Gastrocnemius medialis (tissue), 4 donors: ENCODE measurements around the gene FAM171A1. TPM values are rescaled to one million over a fixed set of nuclear protein-coding genes. Genes with fewer than 3 reads are reported as not detected.

ENCODE experiments used
- ATAC-seq, 2 donors: fragments of 150-250 bp; one replicate each; pipeline ENCODE4 v1.9.1; 2016
- DNase-seq, 2 donors: peaks; one replicate each; pipeline ENCODE4 v3.0.0-alpha.2; 2019
- H3K27ac ChIP-seq, 4 donors: fragments of 200-600 bp; sonication (generic); 1 replicate in 1 of 4; 2 replicates in 3 of 4; pipeline ENCODE4 v1.5.1; 2016 to 2018; ENCODE audit warnings: mild to moderate bottlenecking in 2 of 4, moderate library complexity in 1 of 4
- H3K27me3 ChIP-seq, 3 donors: fragments of 200-600 bp; sonication (generic) in 2 of 3; 1 replicate in 1 of 3; 2 replicates in 2 of 3; pipeline versions ENCODE4 v1.5.1 to v1.6.0; 2016 to 2019; ENCODE audit warnings: mild to moderate bottlenecking in 1 of 3, moderate library complexity in 1 of 3
- H3K36me3 ChIP-seq, 2 donors: fragments of 200-600 bp; sonication (generic) in 1 of 2; one replicate each; pipeline ENCODE4 v1.5.1; 2017 to 2018
- H3K4me1 ChIP-seq, 2 donors: fragments of 200-600 bp; sonication (generic) in 1 of 2; one replicate each; pipeline ENCODE4 v1.5.1; 2016 to 2017; ENCODE audit warnings: mild to moderate bottlenecking in 2 of 2
- H3K4me3 ChIP-seq, 4 donors: fragments of 200-600 bp; sonication (generic) in 3 of 4; 1 replicate in 1 of 4; 2 replicates in 3 of 4; pipeline ENCODE4 v1.5.1; 2016 to 2019; ENCODE audit warnings: mild to moderate bottlenecking in 2 of 4
- H3K9me3 ChIP-seq, 3 donors: fragments of 200-600 bp; sonication (generic) in 2 of 3; 1 replicate in 1 of 3; 2 replicates in 2 of 3; pipeline ENCODE4 v1.5.1; 2016 to 2019
- POLR2A ChIP-seq, 2 donors: fragments of 450-650 bp; IDR thresholded peaks; one replicate each; pipeline ENCODE4 v1.6.1; 2017; ENCODE audit warnings: antibody characterized with exemption in 2 of 2, mild to moderate bottlenecking in 2 of 2, moderate library complexity in 2 of 2
- in situ Hi-C, 4 donors: fragments of 200-750 bp; cut with MboI; loops; one replicate each; pipeline versions ENCODE4 v1.15.0 to v1.8.0; 2017; ENCODE audit warnings: low sequenced_read_pairs in 4 of 4
- intact Hi-C: fragments of 100-400 bp; cut with DNase I; formaldehyde crosslinking; loops from one replicate; pipeline ENCODE4 v1.15.1; 2023; ENCODE audit warnings: low total_unique reads
- total RNA-seq, 4 donors: library from RNA; depleted of rRNA; stranded (reverse); fragments of >200 nt; gene quantifications; one replicate each; pipeline versions ENCODE4 v1.1.0 to v1.2.3, GENCODE V29; 2016
- TF ChIP-seq, protein P1 (sequence below), 5 experiments: fragments of 450-650 bp in 3 of 5; fragments of 200-600 bp in 2 of 5; sonication (generic) in 2 of 5; IDR thresholded peaks in 4 of 5; conservative IDR thresholded peaks in 1 of 5; 1 replicate in 4 of 5; 2 replicates in 1 of 5; pipeline ENCODE4 v1.5.1; 2016 to 2019; ENCODE audit warnings: antibody characterized with exemption in 5 of 5, mild to moderate bottlenecking in 3 of 5, moderate library complexity in 3 of 5

FAM171A1 gene
- total RNA-seq, 4 donors from 2014 or later: 2.1 to 5.6 (median 4.3) TPM

DNA sequence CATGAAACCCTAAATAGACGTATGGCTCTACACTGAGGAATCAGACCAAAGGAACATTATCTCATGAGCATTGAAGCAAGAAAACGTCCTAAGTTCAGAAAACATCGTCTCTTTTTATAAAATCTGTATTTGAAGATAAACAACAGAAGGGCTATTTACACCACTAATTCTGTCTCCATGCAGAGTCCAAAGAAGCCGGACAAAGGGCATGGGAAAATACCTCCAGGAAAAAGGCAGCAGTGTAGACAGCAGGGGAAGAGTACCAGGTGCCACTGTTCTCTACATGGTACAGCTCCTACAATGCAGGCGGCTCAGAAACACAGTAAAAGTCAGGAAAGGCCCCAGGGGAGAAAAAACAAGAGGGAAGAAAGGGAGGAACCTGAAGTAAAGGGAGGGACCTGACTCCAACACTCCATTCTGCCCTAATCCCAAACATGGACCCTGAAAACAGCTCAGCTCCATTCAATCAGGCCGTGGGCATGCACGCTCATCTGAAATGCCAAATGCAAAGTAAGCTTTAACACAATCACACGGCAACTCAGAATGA is 17.5 kb downstream of the FAM171A1 start:
- DNase-seq (no peak), ATAC-seq (no peak)
- no peaks in the 10 kb centered on the region for H3K27me3 ChIP-seq
- intact Hi-C loops: no loop called here
- peaks cover 0 to 6% of the 10 kb centered on the region in 2 donors for H3K4me1 ChIP-seq
- no peak overlapping the region for H3K4me3 ChIP-seq
- H3K27ac ChIP-seq: no peak overlapping the region
- no peaks in the 10 kb centered on the region for H3K36me3 ChIP-seq
- no peak for TF ChIP-seq POLR2A (IDR thresholded peaks at IDR 0.05)
- TF ChIP-seq, protein P1, sequence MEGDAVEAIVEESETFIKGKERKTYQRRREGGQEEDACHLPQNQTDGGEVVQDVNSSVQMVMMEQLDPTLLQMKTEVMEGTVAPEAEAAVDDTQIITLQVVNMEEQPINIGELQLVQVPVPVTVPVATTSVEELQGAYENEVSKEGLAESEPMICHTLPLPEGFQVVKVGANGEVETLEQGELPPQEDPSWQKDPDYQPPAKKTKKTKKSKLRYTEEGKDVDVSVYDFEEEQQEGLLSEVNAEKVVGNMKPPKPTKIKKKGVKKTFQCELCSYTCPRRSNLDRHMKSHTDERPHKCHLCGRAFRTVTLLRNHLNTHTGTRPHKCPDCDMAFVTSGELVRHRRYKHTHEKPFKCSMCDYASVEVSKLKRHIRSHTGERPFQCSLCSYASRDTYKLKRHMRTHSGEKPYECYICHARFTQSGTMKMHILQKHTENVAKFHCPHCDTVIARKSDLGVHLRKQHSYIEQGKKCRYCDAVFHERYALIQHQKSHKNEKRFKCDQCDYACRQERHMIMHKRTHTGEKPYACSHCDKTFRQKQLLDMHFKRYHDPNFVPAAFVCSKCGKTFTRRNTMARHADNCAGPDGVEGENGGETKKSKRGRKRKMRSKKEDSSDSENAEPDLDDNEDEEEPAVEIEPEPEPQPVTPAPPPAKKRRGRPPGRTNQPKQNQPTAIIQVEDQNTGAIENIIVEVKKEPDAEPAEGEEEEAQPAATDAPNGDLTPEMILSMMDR (IDR thresholded peaks at IDR 0.05 in 4 of 5, conservative IDR thresholded peaks at IDR 0.05 in 1 of 5): no peak
- no peaks in the 10 kb centered on the region for H3K9me3 ChIP-seq
- in situ Hi-C loops: no loop called here

DNA sequence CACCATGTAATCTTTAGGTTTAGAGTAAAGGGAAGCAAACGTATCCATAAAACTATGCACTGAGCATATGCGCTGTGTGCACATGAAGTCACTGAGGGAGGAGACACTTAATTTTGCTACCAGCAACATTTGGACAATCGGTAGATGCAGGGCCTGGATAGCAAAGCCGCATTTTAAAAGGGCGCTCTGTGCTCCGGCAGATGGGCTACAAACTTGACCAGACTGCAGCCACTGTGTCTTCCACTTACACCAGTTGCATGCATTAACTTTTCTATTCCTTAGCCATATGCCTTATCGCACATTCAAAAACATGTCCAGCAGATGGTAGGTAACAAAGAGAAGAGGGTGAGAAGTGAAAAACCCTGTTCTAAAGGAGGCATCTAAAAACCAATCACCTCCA is 18.3 kb downstream of the FAM171A1 start:
- Histone ChIP-seq H3K9me3 (no peaks in the 10 kb centered on the region), H3K4me3 (no peak overlapping the region), H3K27ac (no peak overlapping the region), H3K4me1 (peaks cover 0 to 6% of the 10 kb centered on the region in 2 donors), H3K27me3 (no peaks in the 10 kb centered on the region), H3K36me3 (no peaks in the 10 kb centered on the region)
- in situ Hi-C loops: no loop called here
- no peak for DNase-seq
- intact Hi-C loops: no loop called here
- no peak for ATAC-seq
- no peak for TF ChIP-seq POLR2A (IDR thresholded peaks at IDR 0.05)

DNA sequence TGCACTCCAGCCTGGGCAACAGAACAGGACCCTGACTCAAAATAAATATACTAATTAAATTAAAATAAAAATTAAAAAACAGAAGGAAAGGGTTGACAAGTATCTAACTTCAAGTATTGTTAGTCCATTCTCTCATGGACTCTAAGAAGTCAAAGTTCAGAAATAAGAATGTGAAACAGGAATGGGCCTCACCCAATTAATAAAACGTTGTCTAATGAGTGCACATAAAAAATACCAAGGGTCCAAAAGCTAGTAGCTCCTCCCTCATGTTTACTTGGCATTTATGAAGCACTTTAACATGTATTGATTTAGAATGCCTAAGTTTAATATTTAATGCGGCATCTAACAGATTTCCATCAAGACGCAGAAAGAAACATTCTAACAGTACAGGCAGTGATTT is 18.9 kb downstream of the FAM171A1 start:
- Histone ChIP-seq H3K4me3 (no peak overlapping the region), H3K36me3 (no peaks in the 10 kb centered on the region), H3K9me3 (no peaks in the 10 kb centered on the region), H3K27ac (no peak overlapping the region), H3K27me3 (no peaks in the 10 kb centered on the region), H3K4me1 (peaks cover 0 to 6% of the 10 kb centered on the region in 2 donors)
- ATAC-seq (no peak), DNase-seq (no peak)
- intact Hi-C loops (no loop called here), in situ Hi-C loops (no loop called here)
- no peak for TF ChIP-seq POLR2A (IDR thresholded peaks at IDR 0.05)
- TF ChIP-seq, protein P1 (IDR thresholded peaks at IDR 0.05 in 4 of 5, conservative IDR thresholded peaks at IDR 0.05 in 1 of 5): no peak

DNA sequence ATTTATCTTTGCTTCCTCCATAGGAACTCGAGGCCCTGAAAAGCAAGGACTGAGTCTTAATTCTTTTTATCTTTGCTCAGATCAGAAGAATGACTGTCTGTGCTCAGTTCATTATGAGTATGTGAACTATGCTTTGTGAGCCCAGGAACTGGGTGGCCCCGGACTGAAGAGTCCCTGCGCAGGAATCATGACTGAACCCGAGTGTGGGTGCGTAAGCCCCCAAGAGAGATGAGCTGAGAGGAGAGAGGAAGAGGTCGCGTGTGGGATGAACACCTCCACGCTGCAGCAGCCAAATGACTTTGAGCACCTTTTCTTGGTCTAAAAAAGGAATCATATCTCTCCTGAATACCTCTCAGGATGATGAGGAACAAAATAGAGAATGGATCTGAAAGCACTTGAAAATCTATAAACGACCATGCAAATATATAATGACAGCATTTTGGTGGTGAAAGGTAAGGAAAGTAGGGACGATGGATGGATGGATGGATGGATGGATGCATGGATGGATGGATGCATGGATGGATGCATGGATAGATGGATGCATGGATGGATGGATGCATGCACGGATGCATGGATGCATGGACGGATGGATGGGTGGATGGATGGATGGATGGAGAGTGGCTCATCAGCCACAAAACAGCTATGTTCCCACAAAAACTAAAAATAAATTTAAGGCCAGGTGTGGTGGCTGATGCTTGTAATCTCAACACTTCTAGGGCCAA is 19.8 kb downstream of the FAM171A1 start:
- H3K4me3 ChIP-seq: no peak overlapping the region
- H3K27me3 ChIP-seq: no peaks in the 10 kb centered on the region
- H3K9me3 ChIP-seq: no peaks in the 10 kb centered on the region
- DNase-seq (no peak), ATAC-seq (no peak)
- intact Hi-C loops (no loop called here), in situ Hi-C loops (no loop called here)
- no peaks in the 10 kb centered on the region for H3K36me3 ChIP-seq
- TF ChIP-seq, protein P1 (IDR thresholded peaks at IDR 0.05 in 4 of 5, conservative IDR thresholded peaks at IDR 0.05 in 1 of 5): no peak
- TF ChIP-seq POLR2A (IDR thresholded peaks at IDR 0.05): no peak
- H3K27ac ChIP-seq: no peak overlapping the region
- H3K4me1 ChIP-seq: peaks cover 0 to 6% of the 10 kb centered on the region in 2 donors

DNA sequence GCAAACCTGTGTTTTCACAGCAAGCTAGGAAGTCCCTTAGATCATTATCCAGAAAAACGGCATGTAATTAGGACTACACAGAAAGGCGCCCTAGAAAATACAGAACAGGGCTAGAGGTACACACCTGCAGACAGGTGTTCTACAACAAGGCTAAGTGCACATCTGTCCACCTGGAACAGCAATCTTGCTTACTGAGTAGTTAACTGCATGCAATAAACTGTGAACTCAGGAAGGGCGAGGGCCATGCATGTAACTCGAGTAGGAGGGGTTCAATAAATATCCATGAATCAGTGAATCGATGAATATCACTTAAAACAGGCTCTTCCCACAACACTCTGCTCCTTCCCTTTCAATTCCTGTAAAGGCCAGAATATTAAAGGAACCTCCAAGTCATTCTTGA is 22.0 kb downstream of the FAM171A1 start:
- intact Hi-C loops: no loop called here
- Histone ChIP-seq H3K36me3 (no peaks in the 10 kb centered on the region), H3K9me3 (no peaks in the 10 kb centered on the region), H3K4me1 (peaks cover 0 to 6% of the 10 kb centered on the region in 2 donors), H3K27ac (no peak overlapping the region), H3K4me3 (peak overlapping the region in 2 of 4 donors; percentile 9 to 18), H3K27me3 (no peaks in the 10 kb centered on the region)
- TF ChIP-seq POLR2A (IDR thresholded peaks at IDR 0.05): no peak
- TF ChIP-seq, protein P1 (IDR thresholded peaks at IDR 0.05 in 4 of 5, conservative IDR thresholded peaks at IDR 0.05 in 1 of 5): no peak
- in situ Hi-C loops: no loop called here
- ATAC-seq (no peak), DNase-seq (no peak)
